Progenitor cell of endocrine pancreas (in vitro differentiated cells): ENCODE results near the gene LRRC31. TPM values are rescaled to one million over a fixed set of nuclear protein-coding genes. Genes with fewer than 3 reads are reported as not detected.

Experiments
- DNase-seq: peaks from one replicate; pipeline ENCODE4 v3.0.0; 2021; ENCODE audit warnings: low spot score; ENCODE audit not compliant: unreplicated experiment
- H3K27ac Mint-ChIP-seq: 2 replicates; pipeline ENCODE4 v1.8.0; 2021; ENCODE audit warnings: mild to moderate bottlenecking, moderate library complexity, mixed read lengths
- H3K27me3 Mint-ChIP-seq: 2 replicates; pipeline ENCODE4 v1.8.0; 2021; ENCODE audit warnings: mixed read lengths
- H3K36me3 Mint-ChIP-seq: 2 replicates; pipeline ENCODE4 v1.8.0; 2022; ENCODE audit warnings: mixed read lengths; ENCODE audit not compliant: insufficient read depth
- H3K4me1 Mint-ChIP-seq: 2 replicates; pipeline ENCODE4 v1.8.0; 2021; ENCODE audit warnings: low read depth, mixed read lengths
- H3K4me3 Mint-ChIP-seq: 2 replicates; pipeline ENCODE4 v1.8.0; 2021; ENCODE audit warnings: low read depth, mild to moderate bottlenecking, moderate library complexity, mixed read lengths
- H3K9me3 Mint-ChIP-seq: 2 replicates; pipeline ENCODE4 v1.8.0; 2021; ENCODE audit warnings: low read depth, mixed read lengths
- CTCF ChIP-seq: fragments of 200-600 bp; sonication (generic); IDR thresholded peaks from one replicate; pipeline ENCODE4 v1.5.0; 2021; ENCODE audit warnings: antibody characterized with exemption, mild to moderate bottlenecking; ENCODE audit not compliant: unreplicated experiment
- total RNA-seq: library from RNA; stranded (reverse); gene quantifications from 2 replicates; pipeline ENCODE4 v1.2.1, GENCODE V29; 2021

LRRC31 gene
- total RNA-seq, 1 donor from 2014 or later: 0.67 TPM

GRCh38 chr3:169827712-169828111 is 42.0 kb downstream of the LRRC31 start:
- Mint-ChIP-seq H3K4me3 (no peak overlapping the region), H3K36me3 (no peaks in the 10 kb centered on the region), H3K4me1 (no peaks in the 10 kb centered on the region), H3K27me3 (no peaks in the 10 kb centered on the region), H3K27ac (no peak overlapping the region), H3K9me3 (no peaks in the 10 kb centered on the region)
- no peak for TF ChIP-seq CTCF
- DNase-seq: no peak

- no peaks in the 10 kb centered on the region for H3K9me3 Mint-ChIP-seq
- TF ChIP-seq CTCF: no peak
- no peaks in the 10 kb centered on the region for H3K36me3 Mint-ChIP-seq
- no peak for DNase-seq
- H3K27me3 Mint-ChIP-seq: peaks cover 3% of the 10 kb centered on the region
- H3K27ac Mint-ChIP-seq: no peak overlapping the region
- no peaks in the 10 kb centered on the region for H3K4me1 Mint-ChIP-seq
- H3K4me3 Mint-ChIP-seq: no peak overlapping the region
These were observed 44.4 kb downstream of the LRRC31 start for GRCh38 chr3:169825316-169825715.

- Mint-ChIP-seq H3K4me3 (no peak overlapping the region), H3K36me3 (no peaks in the 10 kb centered on the region), H3K4me1 (no peaks in the 10 kb centered on the region), H3K27ac (no peak overlapping the region), H3K27me3 (peaks cover 7% of the 10 kb centered on the region), H3K9me3 (no peaks in the 10 kb centered on the region)
- TF ChIP-seq CTCF: no peak
- no peak for DNase-seq
These were observed 46.8 kb downstream of the LRRC31 start for GRCh38 chr3:169822983-169823382.

- Mint-ChIP-seq H3K27me3 (peaks cover 10% of the 10 kb centered on the region), H3K36me3 (no peaks in the 10 kb centered on the region), H3K4me3 (no peak overlapping the region), H3K4me1 (no peaks in the 10 kb centered on the region), H3K9me3 (no peaks in the 10 kb centered on the region), H3K27ac (no peak overlapping the region)
- no peak for TF ChIP-seq CTCF
- DNase-seq: no peak
These were observed 47.2 kb downstream of the LRRC31 start for GRCh38 chr3:169822540-169822939.

- Mint-ChIP-seq H3K27ac (no peak overlapping the region), H3K27me3 (peaks cover 11% of the 10 kb centered on the region), H3K36me3 (no peaks in the 10 kb centered on the region), H3K4me1 (no peaks in the 10 kb centered on the region), H3K9me3 (no peaks in the 10 kb centered on the region), H3K4me3 (no peak overlapping the region)
- no peak for TF ChIP-seq CTCF
- DNase-seq: no peak
These were observed 47.6 kb downstream of the LRRC31 start for GRCh38 chr3:169822091-169822490.
